Suprapubic skin (tissue), 4 donors: Measurements from ENCODE around the gene NPAS2.

ENCODE experiments used
- CTCF ChIP-seq, 2 donors: fragments of 200-600 bp in 1 of 2; fragments of 450-650 bp in 1 of 2; sonication (generic) in 1 of 2; IDR thresholded peaks; one replicate each; pipeline ENCODE4 v1.5.1; 2016 to 2019; ENCODE audit warnings: antibody characterized with exemption in 2 of 2, mild to moderate bottlenecking in 1 of 2, moderate library complexity in 1 of 2
- EP300 ChIP-seq: sonication (generic); formaldehyde crosslinking; IDR thresholded peaks from one replicate; pipeline ENCODE4 v1.6.1; 2017; ENCODE audit warnings: antibody characterized with exemption
- POLR2A ChIP-seq, 2 donors: fragments of 450-650 bp; IDR thresholded peaks; one replicate each; pipeline ENCODE4 v1.6.1; 2017; ENCODE audit warnings: antibody characterized with exemption in 2 of 2, mild to moderate bottlenecking in 2 of 2, moderate library complexity in 2 of 2
- POLR2AphosphoS5 ChIP-seq, 3 donors: sonication (generic); formaldehyde crosslinking; IDR thresholded peaks; one replicate each; pipeline ENCODE4 v1.6.1; 2017; ENCODE audit warnings: antibody characterized with exemption in 3 of 3

- TF ChIP-seq POLR2A (IDR thresholded peaks at IDR 0.05), result no peak
- TF ChIP-seq CTCF (IDR thresholded peaks at IDR 0.05), result no peak
- TF ChIP-seq EP300, result no peak
- no peak for TF ChIP-seq POLR2AphosphoS5 (IDR thresholded peaks at IDR 0.05)
These were observed 162.5 kb downstream of the NPAS2 start for GRCh38 chr2:100982431-100982861.
